Measurements from ENCODE around the gene ZBTB4. TPM values are rescaled to one million over a fixed set of nuclear protein-coding genes. Genes with fewer than 3 reads are reported as not detected.
"Not testable (repeated sequence)": the region's sequence is repeated elsewhere in the genome, so short reads cannot be mapped to it uniquely, and the experiment has no call there.

Gene ZBTB4
- total RNA-seq, 2 experiments from 2014 or later = 24.5 to 27.7 TPM

- Mint-ChIP-seq H3K4me1 (peaks cover 70% of the 10 kb centered on the region), H3K27ac (peak overlapping the region; percentile 100), H3K4me3 (peak overlapping the region; percentile 90), H3K36me3 (peaks cover 29% of the 10 kb centered on the region), H3K9me3 (ENCODE audit: low read depth) (no peaks in the 10 kb centered on the region), H3K27me3 (no peaks in the 10 kb centered on the region)
- CTCF ChIA-PET = interaction anchor here (1.2 to 3.9 kb wide), 8 partner anchors 27 to 202 kb away, joined by 3 to 41 read pairs (median 8); partner anchors contain the start of genes FGF11, SENP3, TMEM102 and TP53
- ATAC-seq (no peak), DNase-seq (no peak)
These were observed 5.5 kb upstream of the ZBTB4 start for GRCh38 chr17:7484919-7485377.

- no peaks in the 10 kb centered on the region for H3K9me3 Mint-ChIP-seq (ENCODE audit: low read depth)
- peaks cover 30% of the 10 kb centered on the region for H3K36me3 Mint-ChIP-seq
- peaks cover 67% of the 10 kb centered on the region for H3K4me1 Mint-ChIP-seq
These were observed 4.9 kb upstream of the ZBTB4 start, which contains the start of gene POLR2A for GRCh38 chr17:7484067-7484918. Gene POLR2A (plus strand): TSS chr17:7484366.

DNA sequence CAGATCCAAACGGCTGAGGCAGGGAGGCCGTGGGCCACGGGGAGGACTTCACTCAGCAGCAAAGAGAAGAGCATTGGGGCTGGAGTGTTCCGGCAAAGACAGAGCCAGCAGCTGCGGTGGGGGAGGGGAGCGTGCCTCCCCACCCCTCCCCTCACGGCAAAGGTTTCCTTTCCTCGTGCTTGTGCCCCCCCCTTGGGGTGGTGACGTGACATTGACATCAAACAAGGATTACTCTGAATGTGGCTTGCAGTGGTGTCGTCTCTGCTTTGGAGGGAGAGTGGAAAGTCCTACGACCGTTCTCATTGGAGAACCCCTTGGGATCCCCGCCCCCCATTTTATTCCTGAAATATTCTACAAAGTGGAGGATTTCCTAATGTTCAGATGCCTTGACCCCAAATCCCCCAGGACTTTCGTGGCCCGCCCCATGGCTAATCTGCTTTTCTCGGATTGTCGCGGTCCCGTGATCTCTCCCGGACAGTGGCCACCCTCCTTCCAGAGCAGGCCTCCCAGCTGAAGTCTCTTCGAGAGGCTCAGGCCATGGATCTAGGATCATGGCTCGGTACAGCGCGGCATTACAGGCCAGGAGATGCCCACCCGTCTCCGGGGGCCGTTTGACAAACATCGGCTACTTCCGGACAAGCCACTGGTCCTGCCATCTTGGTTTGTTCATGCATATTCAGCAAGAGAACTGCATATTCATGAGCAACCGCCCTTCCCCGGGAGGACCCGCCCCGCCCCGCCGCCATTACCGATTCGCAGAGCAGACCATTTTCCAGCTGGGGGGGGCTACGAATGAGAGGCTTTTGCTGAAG, 4.0 kb upstream of the ZBTB4 start:
- H3K4me3 Mint-ChIP-seq = peak overlapping the region; percentile 90
- peak overlapping the region; percentile 100 for H3K27ac Mint-ChIP-seq
- ATAC-seq (peak; percentile 59), DNase-seq (peak; percentile 97)
- CTCF ChIA-PET = interaction anchor here (1.0 to 2.6 kb wide), 5 partner anchors 27 to 204 kb away, joined by 3 to 8 read pairs (median 4); partner anchors contain the start of genes TMEM102, TP53 and WRAP53
- no peaks in the 10 kb centered on the region for H3K9me3 Mint-ChIP-seq (ENCODE audit: low read depth)
- H3K4me1 Mint-ChIP-seq = peaks cover 63% of the 10 kb centered on the region
- no peaks in the 10 kb centered on the region for H3K27me3 Mint-ChIP-seq
- peaks cover 26% of the 10 kb centered on the region for H3K36me3 Mint-ChIP-seq

More at GRCh38 chr17:7484067-7484918, 4.9 kb upstream of the ZBTB4 start, which contains the start of gene POLR2A:
- H3K4me3 Mint-ChIP-seq = peak within 1 kb of the TSS; percentile 90
- CTCF ChIA-PET = interaction anchor here (1.0 to 3.9 kb wide), 7 partner anchors 27 to 203 kb away, joined by 3 to 41 read pairs (median 4); partner anchors contain the start of genes FGF11, TMEM102, TP53 and WRAP53
- DNase-seq (peak; percentile 98), ATAC-seq (peak; percentile 69)
- no peaks in the 10 kb centered on the region for H3K27me3 Mint-ChIP-seq
- peak within 1 kb of the TSS; percentile 100 for H3K27ac Mint-ChIP-seq

DNA sequence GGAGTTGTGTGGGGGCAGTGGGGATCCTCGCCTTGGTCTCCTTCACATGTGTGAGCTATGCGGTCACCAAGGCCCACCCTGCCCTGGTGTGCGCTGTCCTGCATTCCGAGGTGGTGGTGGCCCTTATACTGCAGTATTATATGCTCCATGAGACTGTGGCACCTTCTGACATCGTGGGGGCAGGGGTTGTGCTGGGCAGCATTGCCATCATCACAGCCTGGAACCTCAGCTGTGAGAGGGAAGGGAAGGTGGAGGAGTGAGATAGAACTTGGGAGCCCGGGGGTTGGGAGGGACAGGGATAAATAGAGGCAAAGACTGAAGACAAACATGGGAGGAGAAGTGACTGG, 3.3 kb upstream of the ZBTB4 start:
- Mint-ChIP-seq H3K4me3 (peak overlapping the region; percentile 90), H3K4me1 (peaks cover 66% of the 10 kb centered on the region), H3K36me3 (peaks cover 24% of the 10 kb centered on the region), H3K27ac (peak overlapping the region; percentile 100)
- CTCF ChIA-PET; H3K27me3 Mint-ChIP-seq; H3K9me3 Mint-ChIP-seq (ENCODE audit: low read depth); ATAC-seq; DNase-seq: not testable (repeated sequence)

DNA sequence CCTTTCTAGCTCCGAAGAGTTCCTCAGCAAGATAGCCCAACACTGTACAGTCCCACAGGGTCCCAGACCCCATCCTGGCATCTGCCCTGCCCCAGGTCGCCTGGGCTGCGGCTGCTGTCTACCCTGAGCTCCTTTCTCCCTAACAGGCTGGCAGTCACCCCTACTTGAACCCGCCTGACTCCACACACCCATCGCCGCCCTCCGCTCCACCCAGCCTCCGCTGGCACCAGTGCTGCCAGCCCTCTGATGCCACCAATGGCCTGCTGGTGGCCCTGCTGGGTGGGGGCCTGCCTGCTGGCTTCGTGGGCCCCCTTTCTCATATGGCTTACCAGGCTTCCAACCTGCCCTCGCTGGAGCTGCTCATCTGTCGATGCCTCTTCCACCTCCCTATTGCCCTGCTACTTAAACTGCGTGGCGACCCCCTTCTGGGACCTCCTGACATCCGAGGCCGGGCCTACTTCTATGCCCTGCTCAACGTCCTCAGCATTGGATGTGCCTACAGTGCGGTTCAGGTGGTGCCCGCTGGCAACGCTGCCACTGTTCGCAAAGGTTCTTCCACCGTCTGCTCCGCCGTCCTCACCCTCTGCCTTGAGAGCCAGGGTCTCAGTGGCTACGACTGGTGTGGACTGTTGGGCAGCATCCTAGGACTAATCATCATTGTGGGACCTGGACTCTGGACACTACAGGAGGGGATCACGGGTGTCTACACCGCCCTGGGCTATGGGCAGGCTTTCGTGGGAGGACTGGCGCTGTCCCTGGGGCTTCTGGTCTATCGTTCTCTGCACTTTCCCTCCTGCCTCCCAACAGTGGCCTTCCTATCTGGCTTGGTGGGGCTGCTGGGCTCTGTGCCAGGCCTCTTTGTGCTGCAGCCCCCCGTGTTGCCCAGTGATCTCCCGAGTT, 2.7 kb upstream of the ZBTB4 start:
- not testable (repeated sequence) for H3K9me3 Mint-ChIP-seq (ENCODE audit: low read depth); ATAC-seq; DNase-seq; H3K27me3 Mint-ChIP-seq
- CTCF ChIA-PET = interaction anchor here (3.6 kb wide), 1 partner anchor 45 kb away, joined by 21 read pairs; no protein-coding TSS in a partner anchor
- H3K36me3 Mint-ChIP-seq = peaks cover 19% of the 10 kb centered on the region
- peak overlapping the region; percentile 90 for H3K4me3 Mint-ChIP-seq
- H3K4me1 Mint-ChIP-seq = peaks cover 66% of the 10 kb centered on the region
- peak overlapping the region; percentile 100 for H3K27ac Mint-ChIP-seq

DNA sequence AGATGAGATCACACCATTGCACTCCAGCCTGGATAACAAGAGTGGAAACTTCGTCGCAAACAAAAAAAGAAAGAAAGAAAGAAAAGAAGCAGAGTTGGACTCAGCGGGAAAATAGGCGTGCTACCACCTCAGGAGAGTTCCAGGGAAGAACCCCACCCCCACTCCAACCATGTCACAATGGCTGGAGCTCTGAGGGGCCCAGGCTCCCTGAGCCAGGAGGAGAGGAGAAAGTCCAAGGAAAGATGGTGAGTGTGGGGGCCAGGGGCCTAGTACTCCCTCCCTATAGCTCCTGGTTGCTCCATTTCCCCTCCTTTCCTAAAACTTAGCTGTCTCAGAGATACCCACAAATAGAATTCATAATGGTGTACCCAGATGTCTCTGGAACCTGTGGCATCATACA, 1.8 kb upstream of the ZBTB4 start, which contains the start of gene SLC35G6:
SLC35G6 (plus strand) TSS at position 172 of the 400 bp plus-strand sequence; CDS start at position 243, 71 bp downstream.
- not testable (repeated sequence) for H3K27me3 Mint-ChIP-seq; DNase-seq; ATAC-seq; H3K9me3 Mint-ChIP-seq (ENCODE audit: low read depth)
- Mint-ChIP-seq H3K4me3 (peak within 1 kb of the TSS; percentile 93), H3K27ac (peak within 1 kb of the TSS; percentile 100), H3K36me3 (peaks cover 14% of the 10 kb centered on the region), H3K4me1 (peaks cover 66% of the 10 kb centered on the region)
- CTCF ChIA-PET = interaction anchor here (3.6 kb wide), 1 partner anchor 45 kb away, joined by 21 read pairs; no protein-coding TSS in a partner anchor

DNA sequence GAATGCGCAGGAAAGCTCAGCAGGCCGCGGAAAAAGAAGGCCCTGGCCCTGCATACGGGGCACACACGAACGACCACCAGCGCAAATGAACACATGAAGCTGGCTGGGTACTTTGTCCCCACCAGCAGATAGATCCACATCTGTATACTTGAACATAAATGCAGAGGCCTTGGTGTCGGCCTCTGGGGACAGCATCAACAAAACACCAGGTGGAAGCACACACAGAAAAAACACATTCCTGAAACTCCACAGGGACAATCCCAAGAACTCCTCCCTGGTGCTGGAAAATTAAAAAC, 606 bp upstream of the ZBTB4 start:
- H3K36me3 Mint-ChIP-seq = peaks cover 5% of the 10 kb centered on the region
- no peak for DNase-seq
- no peak for ATAC-seq
- peak overlapping the region; percentile 93 for H3K27ac Mint-ChIP-seq
- CTCF ChIA-PET = interaction anchor here (0.5 to 3.6 kb wide), 8 partner anchors 9 to 494 kb away, joined by 3 to 21 read pairs (median 3); partner anchors contain the start of gene TP53
- peak overlapping the region; percentile 93 for H3K4me3 Mint-ChIP-seq
- no peaks in the 10 kb centered on the region for H3K9me3 Mint-ChIP-seq (ENCODE audit: low read depth)
- H3K27me3 Mint-ChIP-seq = no peaks in the 10 kb centered on the region
- H3K4me1 Mint-ChIP-seq = peaks cover 63% of the 10 kb centered on the region

GRCh38 chr17:7478276-7479212, 887 bp downstream of the ZBTB4 start:
- Mint-ChIP-seq H3K27ac (peak overlapping the region; percentile 84), H3K4me1 (peaks cover 61% of the 10 kb centered on the region)
- CTCF ChIA-PET = interaction anchor here (1.0 to 3.6 kb wide), 9 partner anchors 8 to 106 kb away, joined by 3 to 21 read pairs (median 5); partner anchors contain the start of genes FGF11 and SENP3

GRCh38 chr17:7477392-7478275, 1.8 kb downstream of the ZBTB4 start:
- H3K9me3 Mint-ChIP-seq (ENCODE audit: low read depth) = no peaks in the 10 kb centered on the region

More at GRCh38 chr17:7478276-7479212, 887 bp downstream of the ZBTB4 start:
- Mint-ChIP-seq H3K9me3 (ENCODE audit: low read depth) (no peaks in the 10 kb centered on the region), H3K4me3 (peak overlapping the region; percentile 82), H3K27me3 (no peaks in the 10 kb centered on the region), H3K36me3 (peaks cover 3% of the 10 kb centered on the region)
- DNase-seq (peak; percentile 77), ATAC-seq (peak; percentile 35)

GRCh38 chr17:7476951-7477350, 2.5 kb downstream of the ZBTB4 start:
- H3K27me3 Mint-ChIP-seq = no peaks in the 10 kb centered on the region
- H3K9me3 Mint-ChIP-seq (ENCODE audit: low read depth) = no peaks in the 10 kb centered on the region
- ATAC-seq = no peak
- DNase-seq = no peak
- H3K36me3 Mint-ChIP-seq = peaks cover 3% of the 10 kb centered on the region
- peaks cover 51% of the 10 kb centered on the region for H3K4me1 Mint-ChIP-seq
- no peak overlapping the region for H3K4me3 Mint-ChIP-seq
- CTCF ChIA-PET = interaction anchor here (1.1 to 2.8 kb wide), 6 partner anchors 10 to 122 kb away, joined by 3 to 18 read pairs (median 3); partner anchors contain the start of genes SENP3 and TMEM95
- H3K27ac Mint-ChIP-seq = no peak overlapping the region

More at GRCh38 chr17:7477392-7478275, 1.8 kb downstream of the ZBTB4 start:
- CTCF ChIA-PET = interaction anchor here (1.0 to 2.8 kb wide), 5 partner anchors 23 to 122 kb away, joined by 3 to 18 read pairs (median 4); partner anchors contain the start of genes SENP3 and TMEM95
- ATAC-seq (no peak), DNase-seq (no peak)
- H3K27me3 Mint-ChIP-seq = no peaks in the 10 kb centered on the region
- H3K4me1 Mint-ChIP-seq = peaks cover 55% of the 10 kb centered on the region
- H3K27ac Mint-ChIP-seq = peak overlapping the region; percentile 84
- peaks cover 3% of the 10 kb centered on the region for H3K36me3 Mint-ChIP-seq
- H3K4me3 Mint-ChIP-seq = peak overlapping the region; percentile 82

All from activated CD8-positive, alpha-beta memory T cell treated with anti-CD3 and anti-CD28 coated beads, Interleukin-2, amount 10 ng/mL, durations not matched to agents 7 days and 5 days (primary cell).